ENCODE results near the gene SNRNP70.
A peak's percentile ranks its signal among the peaks of the same experiment; 100 is the strongest.
"Not testable (repeated sequence)": the region's sequence is repeated elsewhere in the genome, so short reads cannot be mapped to it uniquely, and the experiment has no call there.

The SNRNP70 gene

DNA sequence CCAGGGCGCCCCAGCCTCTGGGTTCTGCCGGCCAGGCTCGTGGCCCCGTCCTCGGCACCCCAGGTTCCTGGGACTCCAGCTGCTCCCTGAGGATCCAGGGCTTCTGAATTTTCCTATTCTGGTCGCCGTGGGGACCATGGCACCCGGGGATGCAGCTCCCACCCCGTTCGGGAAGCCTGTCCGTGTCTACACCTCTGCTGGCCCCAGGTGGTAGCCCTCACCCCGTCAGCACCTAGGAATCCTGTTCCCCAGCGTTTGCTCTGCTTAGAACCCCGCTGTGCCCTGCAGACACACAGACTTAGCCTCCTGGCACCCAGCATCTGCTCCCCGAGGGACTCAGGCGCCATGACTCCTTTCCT, 35.1 kb downstream of the SNRNP70 start:
- DNase-seq (ENCODE audit: low read depth in 2 of 2) = no peak

DNA sequence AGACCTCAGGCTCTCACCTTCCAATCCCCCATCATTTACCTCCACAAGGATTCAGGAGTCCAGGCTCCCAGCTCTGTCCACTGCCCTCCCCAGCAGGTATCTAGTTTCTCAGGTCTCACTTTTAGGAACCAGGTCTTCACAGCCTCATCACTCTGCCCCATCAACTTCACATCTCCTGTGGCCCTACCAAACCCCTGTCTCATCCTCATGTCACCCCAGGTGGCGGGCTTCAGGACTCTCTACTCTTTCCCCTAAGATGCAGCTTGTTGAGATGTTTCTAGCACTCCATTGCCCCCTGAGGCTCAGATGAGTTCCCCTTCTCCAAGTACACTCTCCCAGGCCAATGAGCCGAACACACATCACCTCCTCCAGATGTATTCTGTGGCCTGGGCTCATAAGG, 35.6 kb downstream of the SNRNP70 start:
- DNase-seq (ENCODE audit: low read depth in 2 of 2) = no peak

DNA sequence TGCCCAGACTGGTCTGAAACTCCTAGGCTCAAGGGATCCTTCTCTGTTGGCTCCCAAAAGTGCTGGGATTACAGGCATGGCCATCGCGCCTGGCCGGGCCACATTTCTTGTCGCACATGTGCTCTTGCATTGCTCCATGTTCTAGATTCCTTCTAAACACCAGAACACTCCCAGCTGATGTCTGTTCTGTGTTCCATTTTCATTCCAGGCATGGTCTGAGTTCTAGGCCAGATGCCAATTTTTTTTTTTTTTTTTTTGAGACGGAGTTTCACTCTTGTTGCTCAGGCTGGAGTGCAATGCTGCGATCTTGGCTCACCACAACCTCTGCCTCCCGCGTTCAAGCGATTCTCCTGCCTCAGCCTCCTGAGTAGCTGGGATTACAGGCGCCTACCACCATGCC, 36.6 kb downstream of the SNRNP70 start:
- not testable (repeated sequence) for DNase-seq (ENCODE audit: low read depth in 2 of 2)

DNA sequence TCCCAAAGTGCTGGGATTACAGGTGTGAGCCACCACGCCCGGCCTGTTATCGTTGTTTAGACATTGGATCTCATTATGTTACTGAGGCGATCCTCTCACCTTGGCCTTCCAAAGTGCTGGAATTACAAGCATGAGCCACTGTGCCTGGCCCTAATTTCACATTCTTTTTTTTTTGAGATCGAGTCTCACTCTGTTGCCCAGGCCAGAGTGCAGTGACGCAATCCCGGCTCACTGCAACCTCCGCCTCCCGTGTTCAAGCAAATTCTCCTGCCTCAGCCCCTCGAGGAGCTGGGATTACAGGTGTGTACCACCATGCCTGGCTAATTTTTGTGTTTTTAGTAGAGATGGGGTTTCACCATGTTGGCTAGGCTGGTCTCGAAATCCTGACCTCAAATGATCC, 38.0 kb downstream of the SNRNP70 start:
- DNase-seq (ENCODE audit: low read depth in 2 of 2) = not testable (repeated sequence)

DNA sequence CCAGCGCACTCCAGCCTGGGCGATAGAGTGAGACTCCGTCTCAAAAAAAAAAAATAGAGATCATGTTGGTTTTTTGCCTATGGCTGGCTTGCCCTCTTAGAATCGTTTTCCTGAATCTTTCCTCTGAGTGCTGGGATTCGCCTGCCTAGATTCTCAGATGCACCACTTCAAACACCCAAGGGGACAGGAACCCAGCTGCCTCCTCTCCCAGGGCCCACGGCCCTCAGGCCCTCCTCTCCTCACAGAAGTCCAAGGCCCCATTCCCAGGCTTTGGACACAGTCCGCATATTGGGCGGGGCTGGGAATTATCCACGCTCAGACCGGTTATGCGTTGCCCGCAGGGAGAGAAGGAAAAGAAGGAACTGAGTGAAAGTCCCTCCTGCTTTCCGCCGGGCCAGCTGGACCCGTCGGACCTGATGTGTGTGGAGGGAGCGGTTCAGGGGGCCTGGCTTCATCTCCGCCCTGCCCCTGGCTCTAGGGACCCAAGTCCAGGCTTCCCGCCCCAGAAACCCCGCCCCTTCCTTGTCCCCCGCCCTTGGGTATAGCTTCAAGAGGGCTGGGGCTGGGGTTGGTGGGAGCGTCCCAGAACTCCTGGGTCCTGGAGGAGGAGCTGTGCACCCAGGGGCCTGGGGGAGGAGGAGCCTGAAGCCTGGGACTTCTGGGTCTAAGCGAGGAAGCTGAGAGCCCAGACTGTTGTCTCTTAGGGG, 39.9 kb downstream of the SNRNP70 start:
- DNase-seq (ENCODE audit: low read depth in 2 of 2) = no peak

DNA sequence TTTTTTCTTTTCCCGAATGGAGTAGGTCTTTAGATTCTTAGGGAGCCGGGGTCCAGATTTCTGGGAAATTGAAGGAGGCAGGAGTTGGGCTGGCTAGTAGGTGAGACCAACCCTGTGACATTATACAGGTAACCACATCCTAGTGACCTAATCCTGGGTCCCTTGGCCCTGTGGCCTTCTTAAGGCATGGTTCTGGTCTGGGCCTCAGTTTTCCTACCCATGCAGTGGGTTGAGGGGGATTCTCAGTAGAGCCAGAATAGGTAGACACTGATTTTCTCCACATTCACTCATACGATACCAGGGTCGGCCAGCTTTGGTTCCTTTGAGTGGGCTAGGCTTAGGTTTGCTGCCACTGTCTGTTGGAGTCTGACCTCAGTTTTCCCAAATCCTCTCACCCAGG, 41.3 kb downstream of the SNRNP70 start:
- DNase-seq (ENCODE audit: low read depth in 2 of 2) = no peak

DNA sequence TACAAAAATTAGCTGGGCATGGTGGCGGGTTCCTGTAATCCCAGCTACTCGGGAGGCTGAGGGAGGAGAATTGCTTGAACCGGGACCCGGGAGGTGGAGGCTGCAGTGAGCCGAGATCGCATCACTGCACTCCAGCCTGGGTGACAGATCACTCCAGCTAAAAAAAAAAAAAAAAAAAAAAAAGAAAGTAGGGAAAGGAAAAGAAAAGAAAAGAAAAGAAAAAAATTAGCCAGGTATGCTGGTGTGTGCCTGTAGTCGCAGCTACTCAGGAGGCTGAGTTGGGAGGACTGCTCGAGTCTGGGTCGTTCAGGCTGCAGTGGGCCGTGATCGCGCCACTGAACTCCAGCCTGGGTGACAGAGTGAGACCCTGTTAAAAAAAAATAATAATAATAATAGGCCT, 42.0 kb downstream of the SNRNP70 start:
- not testable (repeated sequence) for DNase-seq (ENCODE audit: low read depth in 2 of 2)

DNA sequence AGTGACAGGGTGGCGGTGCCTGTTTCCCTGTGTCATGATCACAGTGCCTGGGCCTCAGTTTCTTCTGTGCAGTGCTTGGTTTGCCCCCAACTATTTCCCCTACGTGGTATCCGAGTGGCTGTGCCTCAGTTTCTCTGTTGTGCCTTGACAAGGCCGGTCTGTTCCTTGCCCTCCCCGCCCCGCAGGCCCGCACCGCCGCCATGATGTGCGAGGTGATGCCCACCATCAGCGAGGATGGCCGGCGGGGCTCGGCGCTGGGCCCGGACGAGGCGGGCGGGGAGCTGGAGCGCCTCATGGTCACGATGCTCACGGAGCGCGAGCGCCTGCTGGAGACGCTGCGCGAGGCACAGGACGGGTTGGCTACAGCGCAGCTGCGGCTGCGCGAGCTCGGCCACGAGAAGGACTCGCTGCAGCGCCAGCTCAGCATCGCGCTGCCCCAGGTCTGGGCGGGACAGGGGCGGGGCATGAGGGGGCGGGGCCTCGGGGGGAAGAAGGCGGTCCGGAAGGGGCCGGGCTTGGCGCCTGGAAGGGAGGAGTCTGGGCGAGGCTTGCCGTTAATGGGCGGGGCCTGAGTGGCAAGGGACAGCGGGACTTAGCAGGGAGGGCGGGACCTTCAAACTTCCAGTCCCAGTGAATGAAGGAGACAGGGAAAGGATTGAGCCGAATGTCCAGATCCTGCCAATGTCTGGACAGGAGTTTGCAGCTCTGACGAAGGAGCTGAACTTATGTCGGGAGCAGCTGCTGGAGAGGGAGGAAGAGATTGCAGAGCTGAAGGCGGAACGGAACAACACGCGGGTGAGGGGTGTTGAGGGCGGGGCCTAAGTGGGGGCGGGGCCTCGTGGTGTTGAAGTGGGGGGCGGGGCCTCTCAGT, 42.7 kb downstream of the SNRNP70 start:
- peak; percentile 83 to 90 for DNase-seq (ENCODE audit: low read depth in 2 of 2)

DNA sequence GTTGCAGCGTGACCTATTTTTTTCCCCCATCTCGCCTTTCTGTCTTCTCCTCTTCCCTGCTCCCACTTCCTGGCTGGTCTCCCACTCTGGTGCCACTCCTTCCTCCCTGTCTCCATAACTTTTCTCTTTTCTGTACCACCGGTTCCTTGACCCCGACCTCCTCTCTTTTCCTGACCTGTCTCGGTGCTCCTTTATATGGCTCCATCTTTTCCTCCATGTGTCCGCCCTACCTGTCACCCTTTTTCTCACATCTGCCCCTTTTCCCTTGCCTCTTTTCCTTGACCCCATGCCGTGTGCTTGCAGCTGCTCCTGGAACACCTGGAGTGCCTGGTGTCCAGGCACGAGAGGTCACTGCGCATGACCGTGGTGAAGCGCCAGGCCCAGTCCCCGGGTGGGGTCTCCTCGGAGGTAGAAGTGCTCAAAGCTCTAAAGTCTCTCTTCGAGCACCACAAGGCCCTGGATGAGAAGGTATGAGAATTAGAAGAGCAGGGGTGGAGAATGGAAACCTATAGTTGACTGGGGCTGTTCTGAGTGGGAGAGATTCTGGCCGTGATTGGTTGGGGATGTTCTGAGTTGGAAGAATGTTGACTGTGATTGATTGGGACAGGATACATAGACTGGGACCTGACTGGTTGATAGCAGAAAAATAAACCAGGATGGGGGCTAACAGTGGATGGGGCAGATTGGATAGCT, 43.4 kb downstream of the SNRNP70 start:
- no peak for DNase-seq (ENCODE audit: low read depth in 2 of 2)

DNA sequence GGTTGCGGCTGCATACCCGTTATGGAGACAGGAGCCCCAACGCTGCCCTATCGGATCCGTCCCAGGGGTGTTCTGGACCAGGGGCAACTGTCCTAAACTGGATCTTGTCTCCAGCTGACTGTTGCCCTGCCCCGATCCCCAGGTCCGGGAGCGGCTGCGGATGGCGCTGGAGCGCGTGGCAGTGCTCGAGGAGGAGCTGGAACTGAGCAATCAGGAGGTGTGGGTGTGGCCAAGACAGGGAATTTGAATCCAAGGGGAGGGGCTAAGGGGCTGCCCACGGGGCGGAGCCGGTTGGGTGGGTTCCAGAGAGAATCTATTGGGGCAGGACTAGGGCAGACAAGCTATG, 44.0 kb downstream of the SNRNP70 start:
- no peak for DNase-seq (ENCODE audit: low read depth in 2 of 2)

DNA sequence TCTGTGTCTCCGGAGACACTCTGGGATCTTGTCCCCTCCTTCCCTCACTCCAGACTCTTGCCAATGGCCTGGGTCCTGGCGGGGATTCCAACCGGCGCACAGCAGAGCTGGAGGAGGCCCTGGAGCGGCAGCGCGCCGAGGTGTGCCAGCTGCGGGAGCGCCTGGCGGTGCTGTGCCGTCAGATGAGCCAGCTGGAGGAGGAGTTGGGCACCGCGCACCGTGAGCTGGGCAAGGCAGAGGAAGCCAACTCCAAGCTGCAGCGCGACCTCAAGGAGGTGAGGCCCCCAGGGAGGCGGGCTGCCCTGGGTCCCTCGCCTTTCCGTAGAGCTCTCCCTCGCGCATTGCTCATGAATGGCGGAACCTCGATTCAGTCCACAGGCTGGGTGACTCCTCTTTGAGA, 45.1 kb downstream of the SNRNP70 start:
- no peak for DNase-seq (ENCODE audit: low read depth in 2 of 2)

DNA sequence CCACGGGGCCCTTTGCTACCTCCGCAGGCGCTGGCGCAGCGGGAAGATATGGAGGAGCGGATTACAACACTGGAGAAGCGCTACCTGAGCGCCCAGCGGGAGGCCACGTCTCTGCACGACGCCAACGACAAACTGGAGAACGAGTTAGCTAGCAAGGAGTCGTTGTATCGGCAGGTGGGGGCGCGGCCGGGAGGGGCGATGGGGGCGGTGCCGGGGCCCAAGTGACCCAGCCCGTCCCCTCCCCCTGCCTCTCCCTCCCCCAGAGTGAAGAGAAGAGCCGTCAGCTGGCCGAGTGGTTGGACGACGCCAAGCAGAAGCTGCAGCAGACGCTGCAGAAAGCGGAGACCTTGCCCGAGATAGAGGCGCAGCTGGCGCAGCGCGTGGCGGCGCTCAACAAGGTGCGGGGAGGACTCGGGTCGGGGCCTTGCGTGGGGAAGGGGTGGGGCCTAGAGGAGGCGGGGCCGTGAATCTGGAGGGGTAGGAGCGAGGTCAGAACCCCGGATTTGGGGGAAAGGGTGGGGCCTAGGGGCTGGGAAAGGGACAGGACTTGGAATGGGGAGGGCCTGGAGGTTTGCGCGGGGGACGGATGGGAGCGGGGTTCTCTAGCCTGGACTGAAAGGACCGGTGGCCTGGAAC, 47.8 kb downstream of the SNRNP70 start:
- DNase-seq (ENCODE audit: low read depth in 2 of 2) = no peak

DNA sequence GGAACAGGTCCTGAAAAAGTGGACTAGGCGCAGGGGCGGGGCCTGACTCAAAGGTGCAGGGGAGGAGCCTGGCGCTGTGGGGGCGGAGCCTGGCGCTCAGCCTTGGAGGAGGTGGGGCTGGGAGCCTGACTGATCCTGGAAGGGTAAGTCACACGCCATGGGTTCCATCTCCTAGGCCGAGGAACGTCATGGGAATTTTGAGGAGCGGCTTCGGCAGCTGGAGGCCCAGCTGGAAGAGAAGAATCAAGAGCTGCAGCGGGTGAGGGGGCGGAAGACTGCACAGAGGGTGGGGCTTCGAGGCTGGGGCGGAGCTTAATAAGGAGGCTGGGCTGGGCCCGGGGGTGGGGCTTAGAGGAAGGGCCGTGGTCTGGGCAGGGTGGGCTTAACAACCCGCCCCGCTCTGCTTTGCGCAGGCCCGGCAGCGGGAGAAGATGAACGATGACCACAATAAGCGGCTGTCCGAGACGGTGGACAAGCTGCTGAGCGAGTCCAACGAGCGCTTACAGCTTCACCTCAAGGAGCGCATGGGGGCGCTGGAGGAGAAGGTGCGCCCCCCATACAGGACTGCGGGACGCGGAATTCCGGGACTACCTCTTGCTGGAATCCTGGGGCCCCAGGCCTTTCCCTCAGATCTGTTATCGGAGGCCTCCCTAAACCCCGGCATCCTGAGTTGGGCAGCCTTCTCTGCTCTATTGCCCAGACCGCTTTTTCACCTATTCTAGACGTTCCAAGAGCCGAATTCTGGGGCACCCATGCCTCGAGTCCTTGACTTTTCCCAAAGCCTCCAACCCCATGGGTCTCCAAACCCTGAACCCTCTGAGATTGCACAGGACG, 48.6 kb downstream of the SNRNP70 start:
- DNase-seq (ENCODE audit: low read depth in 2 of 2) = peak in 1 of 2 donors; percentile 49

DNA sequence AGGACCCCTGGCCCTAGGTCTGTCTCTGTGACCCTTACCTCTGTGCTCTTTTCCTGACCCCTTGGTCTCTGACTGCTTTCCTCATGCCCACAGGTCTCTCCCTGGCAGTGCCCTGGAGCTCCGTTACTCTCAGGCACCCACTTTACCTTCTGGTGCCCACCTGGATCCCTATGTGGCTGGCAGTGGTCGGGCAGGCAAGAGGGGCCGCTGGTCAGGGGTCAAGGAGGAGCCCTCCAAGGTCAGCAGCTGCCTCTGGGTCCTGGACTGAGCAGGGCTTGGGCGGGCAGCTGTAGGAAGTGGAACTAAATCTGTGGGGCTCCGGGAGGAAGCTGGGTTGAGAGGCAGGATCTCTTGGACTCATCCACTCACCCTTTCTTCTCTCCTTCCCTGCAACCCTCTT, 50.4 kb downstream of the SNRNP70 start:
- no peak for DNase-seq (ENCODE audit: low read depth in 2 of 2)

DNA sequence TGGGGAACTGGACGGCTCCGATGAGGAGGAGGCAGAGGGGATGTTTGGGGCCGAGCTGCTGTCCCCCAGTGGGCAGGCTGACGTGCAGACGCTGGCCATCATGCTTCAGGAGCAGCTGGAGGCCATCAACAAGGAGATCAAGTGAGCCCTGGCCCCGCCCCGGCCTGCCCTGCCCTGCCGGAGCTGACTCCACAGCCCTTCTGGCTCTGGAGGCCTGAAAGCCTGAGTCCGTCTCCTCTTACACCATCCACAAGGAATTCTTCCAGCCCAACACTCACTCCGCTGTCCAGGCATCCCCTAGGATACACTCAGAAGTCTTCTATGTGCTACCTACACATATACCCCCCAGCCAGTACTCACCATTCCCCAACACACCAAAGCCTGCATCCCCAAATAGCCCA, 51.5 kb downstream of the SNRNP70 start:
- DNase-seq (ENCODE audit: low read depth in 2 of 2) = no peak

DNA sequence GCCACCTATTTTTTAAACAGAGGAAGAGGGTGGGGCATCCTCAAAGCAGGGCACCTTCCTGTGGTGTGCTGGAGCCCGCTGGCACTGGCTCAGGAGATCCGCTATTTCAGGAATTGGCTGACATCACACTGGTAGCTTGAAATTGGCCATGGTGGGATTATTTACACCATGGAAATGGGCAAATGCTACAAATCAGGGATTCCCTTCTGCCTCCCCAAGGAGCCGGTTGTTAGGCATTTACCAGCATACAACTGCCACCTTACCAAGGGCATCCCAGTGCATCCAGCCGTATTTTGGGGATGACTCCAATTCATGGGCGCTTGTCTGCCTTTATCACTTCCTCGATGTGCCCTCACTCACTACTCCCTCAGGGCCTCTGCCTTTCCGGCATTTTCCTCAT, 55.7 kb downstream of the SNRNP70 start:
- no peak for DNase-seq (ENCODE audit: low read depth in 2 of 2)

DNA sequence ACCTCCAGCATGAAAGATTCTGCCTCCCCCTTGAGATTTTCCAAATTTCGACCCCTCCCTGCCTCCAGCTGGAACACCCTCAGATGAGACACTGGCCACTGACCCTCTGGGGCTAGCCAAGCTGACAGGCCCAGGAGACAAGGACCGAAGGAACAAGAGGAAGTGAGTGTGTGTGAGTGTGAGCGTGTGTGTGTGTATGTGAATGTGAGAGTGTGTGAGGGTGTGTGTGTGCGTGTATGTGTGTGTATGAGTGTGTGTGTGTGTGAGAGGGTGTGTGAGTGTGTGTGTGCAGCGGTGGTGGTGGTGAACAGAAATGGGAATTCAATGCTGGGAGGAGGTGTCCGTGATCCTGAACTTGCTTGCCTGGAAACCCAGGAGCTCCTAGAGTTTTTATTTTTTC, 56.1 kb downstream of the SNRNP70 start:
- no peak for DNase-seq (ENCODE audit: low read depth in 2 of 2)

DNA sequence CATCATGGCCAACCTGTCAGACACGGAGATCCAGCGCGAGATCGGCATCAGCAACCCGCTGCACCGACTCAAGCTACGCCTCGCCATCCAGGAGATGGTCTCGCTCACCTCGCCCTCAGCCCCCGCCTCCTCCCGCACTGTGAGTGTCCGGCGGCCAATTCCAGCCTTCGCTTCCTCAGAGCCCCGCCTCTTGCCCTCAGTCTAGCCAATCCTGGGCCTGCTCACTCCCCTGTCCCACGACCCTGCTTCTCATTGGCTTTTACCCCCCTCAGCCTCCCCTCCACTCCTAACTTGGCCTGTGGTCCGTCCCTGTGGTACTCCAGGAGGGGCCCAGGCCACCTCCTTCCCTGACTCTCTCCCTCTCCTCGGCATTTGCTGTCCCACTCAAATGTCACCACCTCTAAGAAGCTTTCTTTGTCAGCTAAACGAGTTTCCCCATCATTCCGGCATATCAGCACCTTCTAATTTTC, 57.6 kb downstream of the SNRNP70 start:
- DNase-seq (ENCODE audit: low read depth in 2 of 2) = peak; percentile 66 to 76

DNA sequence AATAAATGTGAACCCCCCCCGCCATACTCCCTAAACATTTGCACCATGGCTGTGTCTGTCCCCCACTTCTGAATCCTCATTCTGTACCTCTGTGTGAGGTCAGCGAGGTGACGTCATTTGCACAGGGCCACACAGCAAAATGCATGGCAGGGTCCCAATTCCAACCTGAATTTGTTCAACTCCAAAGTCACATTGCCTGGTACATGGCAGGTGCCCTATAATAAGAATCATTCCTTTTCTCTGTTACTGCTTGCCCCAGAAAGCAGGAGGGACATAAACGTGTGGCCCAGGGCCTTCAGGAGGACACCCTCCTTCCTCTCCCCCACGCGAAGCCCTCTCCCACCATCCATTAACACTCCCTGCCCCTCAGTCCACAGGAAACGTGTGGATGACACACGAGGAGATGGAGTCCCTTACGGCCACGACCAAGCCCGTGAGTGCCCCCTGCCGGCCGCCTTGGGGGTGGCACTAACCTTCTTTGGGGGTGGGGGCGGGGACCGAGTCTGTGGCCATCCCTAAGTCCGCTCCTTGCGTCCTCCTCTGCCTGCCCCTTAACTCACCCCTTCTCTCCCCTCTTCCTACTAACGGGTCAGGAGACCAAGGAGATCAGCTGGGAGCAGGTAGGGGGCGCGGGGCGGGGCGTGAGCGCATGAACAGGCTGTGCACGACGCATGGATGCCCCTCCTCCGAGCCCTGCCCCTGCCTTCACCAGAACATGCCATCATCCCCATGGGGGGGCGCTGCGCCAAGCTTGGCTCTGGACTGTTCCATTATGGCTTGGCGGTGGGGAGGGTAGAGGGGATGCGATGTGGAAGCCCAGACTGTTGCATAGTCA, 60.5 kb downstream of the SNRNP70 start:
- DNase-seq (ENCODE audit: low read depth in 2 of 2) = peak; percentile 48 to 63

DNA sequence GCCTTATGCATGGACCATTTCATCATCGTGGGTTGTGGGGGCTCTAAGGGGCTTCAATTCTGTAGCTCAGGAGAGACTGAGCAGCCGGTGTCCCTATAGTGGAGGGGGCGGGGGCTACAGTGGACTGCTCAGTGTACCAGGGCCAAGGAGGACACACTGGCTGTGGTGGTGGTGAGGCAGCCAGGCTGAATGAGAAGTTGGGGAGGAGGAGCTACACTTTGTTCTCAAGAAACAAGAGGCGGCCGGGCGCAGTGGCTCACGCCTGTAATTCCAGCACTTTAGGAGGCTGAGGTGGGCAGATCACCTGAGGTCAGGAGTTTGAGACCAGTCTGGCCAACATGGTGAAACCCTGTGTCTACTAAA, 61.1 kb downstream of the SNRNP70 start:
- not testable (repeated sequence) for DNase-seq (ENCODE audit: low read depth in 2 of 2)
